Cardiac muscle cell (in vitro differentiated cells and primary cell): ENCODE measurements around the gene TIPARP. TPM values are rescaled to one million over a fixed set of nuclear protein-coding genes. Genes with fewer than 3 reads are reported as not detected.

ENCODE experiments used
- DNase-seq, 2 donors: peaks; one replicate each; pipeline versions ENCODE4 v3.0.0 to v3.0.0-alpha.2; 2010 to 2017; ENCODE audit warnings: low read depth in 1 of 2, low spot score in 1 of 2
- H3K27ac ChIP-seq: fragments of 200-600 bp; sonication (generic); 2 replicates; pipeline ENCODE4 v1.5.1; 2016
- H3K27me3 ChIP-seq: fragments of 200-600 bp; sonication (generic); 2 replicates; pipeline ENCODE4 v1.6.0; 2016; ENCODE audit warnings: control low read depth
- H3K36me3 ChIP-seq: fragments of 200-600 bp; sonication (generic); 2 replicates; pipeline ENCODE4 v1.5.1; 2016; ENCODE audit warnings: control low read depth
- H3K4me1 ChIP-seq: fragments of 200-600 bp; sonication (generic); 2 replicates; pipeline ENCODE4 v1.8.1; 2017; ENCODE audit warnings: low read depth, mild to moderate bottlenecking, mixed run types
- H3K4me3 ChIP-seq: fragments of 200-600 bp; sonication (generic); 2 replicates; pipeline ENCODE4 v1.5.1; 2016; ENCODE audit warnings: mild to moderate bottlenecking
- H3K9me3 ChIP-seq: fragments of 200-600 bp; sonication (generic); 2 replicates; pipeline ENCODE4 v1.5.1; 2017; ENCODE audit warnings: low read depth, mild to moderate bottlenecking, control low read depth
- CTCF ChIP-seq: IDR thresholded peaks from 2 replicates; pipeline ENCODE4 v1.5.1; 2012; ENCODE audit warnings: low read depth, mild to moderate bottlenecking, low read length
- polyA plus RNA-seq: library from polyadenylated mRNA; unstranded; fragments of >200 nt; fragmentation: Nextera tagmentation; extraction: Ambion mirVana; gene quantifications from 2 replicates; pipeline ENCODE4 v1.2.1, GENCODE V29; 2016
- total RNA-seq: library from RNA; depleted of rRNA; stranded (reverse); fragments of >200 nt; gene quantifications from 2 replicates; pipeline ENCODE4 v1.2.3, GENCODE V29; 2016

The TIPARP gene
- total and polyA plus RNA-seq, 2 experiments from 2014 or later = 22.2 to 115 TPM

- no peak overlapping the region for H3K4me3 ChIP-seq
- no peak for DNase-seq
- H3K36me3 ChIP-seq = no peaks in the 10 kb centered on the region
- TF ChIP-seq CTCF = no peak
- no peak overlapping the region for H3K27ac ChIP-seq
- no peaks in the 10 kb centered on the region for H3K27me3 ChIP-seq
- H3K4me1 ChIP-seq = no peaks in the 10 kb centered on the region
- no peaks in the 10 kb centered on the region for H3K9me3 ChIP-seq
Measured at GRCh38 chr3:156654834-156655233, 19.6 kb upstream of the TIPARP start.

- H3K27ac ChIP-seq = no peak overlapping the region
- H3K4me1 ChIP-seq = no peaks in the 10 kb centered on the region
- no peaks in the 10 kb centered on the region for H3K36me3 ChIP-seq
- H3K27me3 ChIP-seq = no peaks in the 10 kb centered on the region
- H3K4me3 ChIP-seq = no peak overlapping the region
- TF ChIP-seq CTCF = no peak
- no peak for DNase-seq
- H3K9me3 ChIP-seq = no peaks in the 10 kb centered on the region
Measured at GRCh38 chr3:156655819-156656550, 18.4 kb upstream of the TIPARP start.

GRCh38 chr3:156657440-156657839 lies 16.9 kb upstream of the TIPARP start:
- H3K9me3 ChIP-seq = no peaks in the 10 kb centered on the region
- TF ChIP-seq CTCF = no peak
- no peaks in the 10 kb centered on the region for H3K36me3 ChIP-seq
- no peak overlapping the region for H3K4me3 ChIP-seq
- no peak overlapping the region for H3K27ac ChIP-seq
- no peaks in the 10 kb centered on the region for H3K4me1 ChIP-seq
- no peaks in the 10 kb centered on the region for H3K27me3 ChIP-seq
- no peak for DNase-seq

GRCh38 chr3:156657862-156658731 lies 16.3 kb upstream of the TIPARP start:
- Histone ChIP-seq H3K36me3 (no peaks in the 10 kb centered on the region), H3K9me3 (no peaks in the 10 kb centered on the region), H3K27ac (no peak overlapping the region), H3K4me1 (no peaks in the 10 kb centered on the region), H3K4me3 (no peak overlapping the region), H3K27me3 (no peaks in the 10 kb centered on the region)
- no peak for DNase-seq
- no peak for TF ChIP-seq CTCF

GRCh38 chr3:156658732-156659090 lies 15.7 kb upstream of the TIPARP start:
- no peaks in the 10 kb centered on the region for H3K27me3 ChIP-seq
- no peaks in the 10 kb centered on the region for H3K36me3 ChIP-seq
- no peaks in the 10 kb centered on the region for H3K9me3 ChIP-seq
- no peak overlapping the region for H3K27ac ChIP-seq
- no peak for DNase-seq
- TF ChIP-seq CTCF = no peak
- no peak overlapping the region for H3K4me3 ChIP-seq
- H3K4me1 ChIP-seq = no peaks in the 10 kb centered on the region
